Bone marrow (tissue), 2 donors: ENCODE measurements around the gene PTPN2.
"Not testable (repeated sequence)": the region's sequence is repeated elsewhere in the genome, so short reads cannot be mapped to it uniquely, and the experiment has no call there.

Source experiments
- DNase-seq, 2 donors: peaks; one replicate each; lab custom pipeline; 2025; lab: John Stamatoyannopoulos, UW

Gene PTPN2

DNA sequence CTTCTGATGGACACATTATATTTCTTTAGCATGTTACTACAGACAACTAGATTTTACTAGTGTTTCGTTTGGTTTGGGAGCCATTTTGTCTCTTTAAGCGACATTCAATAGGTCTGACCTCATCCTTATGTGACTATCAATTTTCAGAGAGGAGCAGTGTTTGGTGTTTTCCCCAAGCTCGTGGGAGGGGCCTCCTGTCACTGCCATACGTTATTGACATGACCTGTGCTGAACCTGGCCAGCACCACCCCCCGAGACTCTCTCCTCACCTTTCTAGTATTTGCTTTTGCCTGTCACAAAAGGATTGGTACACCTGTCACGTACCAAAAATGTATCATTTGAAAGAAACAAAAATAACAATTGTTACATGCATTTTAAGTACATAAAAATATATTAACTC lies 111.9 kb downstream of the PTPN2 start:
- no peak for DNase-seq

DNA sequence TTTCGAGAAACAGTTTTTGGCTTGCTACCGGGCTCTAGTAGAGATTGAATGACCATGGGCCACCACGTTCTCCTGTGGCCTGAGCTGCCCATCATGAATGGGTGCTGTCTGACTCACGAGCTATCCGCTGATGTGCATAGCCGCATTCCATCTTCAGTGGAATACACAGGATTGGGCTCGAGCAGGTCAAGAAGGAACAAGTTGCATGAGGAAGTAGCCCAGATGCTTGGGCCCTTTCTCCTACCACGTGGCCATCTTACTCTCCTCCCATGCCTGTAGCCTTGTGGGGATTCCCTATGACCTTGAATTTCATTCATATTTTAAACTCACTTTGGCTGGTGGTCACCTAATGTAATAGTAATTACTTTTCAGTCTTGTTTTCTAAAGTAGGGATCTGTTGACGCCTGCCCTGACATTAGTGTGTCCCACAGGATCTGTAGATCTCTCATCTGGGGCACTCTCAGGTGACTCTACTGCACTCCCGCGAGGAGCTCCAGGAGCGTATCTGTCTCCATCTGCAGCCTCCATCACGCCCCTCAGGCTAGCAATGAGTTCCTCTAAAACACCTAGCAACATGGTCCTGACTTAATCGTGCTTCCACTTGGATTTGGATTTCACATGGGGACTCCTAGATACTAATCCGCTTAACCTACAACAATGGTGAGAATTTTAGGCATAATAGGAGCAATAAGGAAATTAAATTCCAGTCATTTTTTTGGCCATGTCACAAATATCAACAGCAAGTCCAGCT lies 113.4 kb downstream of the PTPN2 start:
- no peak for DNase-seq

DNA sequence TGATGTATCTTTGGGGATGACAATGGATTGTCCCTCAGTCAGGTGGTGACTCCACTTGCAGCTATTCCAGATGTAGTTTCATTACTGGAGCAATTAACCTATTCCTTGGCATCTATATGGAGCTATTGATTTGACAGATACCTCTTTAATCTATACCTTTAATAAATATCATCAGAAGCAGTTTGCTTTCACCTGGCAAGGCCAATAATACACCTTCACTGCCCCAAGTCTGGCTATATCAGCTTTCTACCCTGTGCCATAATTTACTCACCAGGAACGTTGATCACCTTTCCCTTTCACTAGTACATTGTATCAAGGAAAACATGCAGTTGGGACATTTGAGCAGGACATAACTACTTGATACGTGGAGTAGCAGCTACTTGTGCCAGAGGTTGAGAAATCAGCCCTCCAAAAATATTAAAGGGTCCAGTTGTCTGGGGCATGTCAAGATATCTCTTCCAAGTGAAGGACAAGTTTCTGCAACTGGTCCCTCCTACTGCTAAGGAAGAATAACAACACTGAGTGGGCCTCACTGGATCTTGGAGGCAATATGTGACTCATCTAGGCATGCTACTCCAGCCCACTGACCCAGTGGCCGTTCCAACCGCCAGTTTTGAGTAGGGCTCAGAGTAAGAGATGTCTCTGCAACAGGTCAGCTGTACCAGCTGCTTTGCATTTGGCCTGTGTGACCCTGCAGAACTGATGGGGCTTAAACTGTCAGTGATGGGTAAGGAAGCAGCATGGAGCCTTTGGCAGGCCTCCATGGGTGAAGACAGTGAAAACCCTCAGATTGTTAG lies 114.2 kb downstream of the PTPN2 start:
- no peak for DNase-seq

DNA sequence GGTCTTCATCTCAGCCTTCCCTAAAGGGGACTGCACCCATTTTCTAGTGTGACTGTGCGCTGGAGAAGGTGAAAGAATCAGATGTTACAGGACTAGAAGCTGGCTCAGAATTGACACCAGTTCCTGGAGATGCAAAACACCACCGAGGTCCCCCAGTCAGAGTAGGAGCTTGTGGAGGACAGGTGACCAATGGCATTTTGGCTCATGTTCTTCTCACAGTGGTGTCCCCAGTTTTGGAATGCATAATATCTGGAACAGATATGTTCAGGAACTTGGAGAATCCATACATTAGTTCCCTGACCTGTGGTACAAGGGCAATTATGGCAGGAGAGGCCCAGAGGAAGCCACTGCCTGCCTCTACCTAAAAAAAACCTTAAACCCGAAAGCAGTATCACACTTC lies 114.9 kb downstream of the PTPN2 start:
- no peak for DNase-seq

DNA sequence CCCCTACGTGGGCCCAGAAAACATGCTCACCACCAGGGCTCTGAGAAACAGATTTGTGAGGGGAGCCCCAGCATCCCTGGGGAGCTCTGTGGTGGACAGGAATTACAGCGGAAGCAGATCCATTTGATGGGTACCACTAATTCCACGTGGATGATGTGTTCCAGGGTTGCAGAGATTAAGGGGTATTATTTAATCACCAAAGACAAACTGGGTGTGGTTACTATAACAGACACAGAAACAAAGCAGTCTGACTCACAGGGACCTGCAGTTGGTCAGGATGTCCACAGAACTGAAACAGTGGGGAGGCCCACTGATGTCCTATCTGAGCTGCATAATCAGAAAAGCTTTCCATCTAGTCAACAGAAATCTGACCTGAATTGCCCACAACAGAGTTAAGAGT lies 115.4 kb downstream of the PTPN2 start:
- no peak for DNase-seq

DNA sequence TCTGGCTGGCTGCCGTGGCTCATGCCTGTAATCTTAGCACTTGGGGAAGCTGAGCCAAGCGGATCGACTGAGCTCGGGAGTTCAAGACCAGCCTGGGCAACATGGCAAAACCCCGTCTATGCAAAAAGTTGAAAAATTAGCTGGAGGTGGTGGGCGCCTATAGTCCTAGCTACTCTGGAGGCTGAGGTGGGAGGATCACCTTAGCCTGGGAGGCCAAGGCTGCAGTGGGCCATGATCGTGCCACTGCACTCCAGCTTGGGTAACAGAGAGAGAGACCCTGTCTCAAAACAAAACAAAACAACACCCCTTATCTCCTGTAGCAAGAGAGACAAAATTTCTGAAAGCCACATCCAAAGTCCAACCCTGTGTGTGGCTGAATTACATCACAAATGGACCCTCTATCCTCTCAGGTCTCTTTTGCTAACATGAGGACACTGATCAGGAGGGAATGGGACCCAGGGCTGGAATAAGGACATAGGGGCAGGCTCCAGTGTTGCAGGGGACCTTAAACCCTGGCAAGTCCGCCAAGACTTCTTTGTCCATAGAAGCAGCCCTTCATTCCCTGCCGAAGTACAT lies 116.4 kb downstream of the PTPN2 start:
- DNase-seq = no peak

DNA sequence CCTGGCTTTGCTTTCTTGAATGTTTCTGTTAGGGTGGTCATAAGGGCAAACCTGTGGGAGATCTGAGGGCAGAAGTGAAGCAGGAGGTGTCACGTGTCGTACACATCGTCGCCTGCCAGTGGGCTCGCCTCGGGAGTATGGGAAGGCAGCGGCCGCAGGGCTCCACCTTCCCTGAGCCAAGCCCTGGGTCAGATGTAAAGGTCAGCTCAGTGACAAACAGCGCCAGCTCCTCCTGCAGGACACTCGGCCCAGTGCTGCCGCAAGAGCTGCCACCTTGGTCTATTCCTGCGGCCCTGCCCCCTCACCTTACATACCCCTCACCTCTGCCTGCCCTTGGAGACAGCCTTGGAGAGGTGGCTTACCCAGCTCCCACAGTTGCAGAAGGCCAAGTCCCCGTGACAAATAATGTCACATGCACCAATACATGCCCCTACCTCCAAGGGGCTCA lies 117.0 kb downstream of the PTPN2 start:
- no peak for DNase-seq

DNA sequence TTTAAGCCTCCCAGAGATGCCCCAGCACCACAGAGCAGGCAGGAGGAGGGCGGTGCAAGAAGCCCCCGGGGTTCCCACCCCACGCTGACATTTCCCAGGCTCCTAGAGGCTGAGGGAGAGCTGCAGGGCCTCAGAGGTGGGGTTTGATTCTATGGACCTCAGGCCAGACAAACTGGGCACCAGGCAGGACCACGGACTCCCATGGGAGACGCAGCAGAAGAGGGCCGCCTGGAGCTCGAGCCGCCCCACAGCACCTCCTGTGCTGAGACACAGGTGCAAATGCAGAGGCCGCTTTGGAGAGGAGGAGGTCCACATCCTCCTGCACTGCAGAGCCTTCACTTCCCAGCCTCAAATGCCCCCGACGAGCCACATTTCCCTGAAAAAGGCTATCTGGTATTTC lies 118.5 kb downstream of the PTPN2 start:
- DNase-seq = no peak

DNA sequence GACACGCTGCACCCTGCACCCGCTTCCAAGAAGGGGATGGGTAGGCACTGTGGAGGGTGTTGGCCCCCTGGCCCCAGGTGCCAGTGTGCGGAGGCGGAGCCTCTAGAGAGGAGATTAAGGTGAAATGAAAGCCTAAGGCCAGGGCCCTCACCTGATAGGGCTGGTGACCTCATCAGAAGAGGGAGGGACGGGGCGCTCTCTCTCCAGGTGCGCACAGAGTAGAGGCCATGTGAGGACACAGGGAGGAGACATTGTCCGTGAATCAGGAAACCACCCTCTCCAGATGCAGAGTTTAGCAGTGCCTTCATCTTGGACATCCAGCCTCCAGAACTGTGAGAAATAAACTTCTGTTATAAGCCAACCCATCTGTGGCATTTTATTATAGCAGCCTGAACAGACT lies 118.9 kb downstream of the PTPN2 start:
- no peak for DNase-seq

DNA sequence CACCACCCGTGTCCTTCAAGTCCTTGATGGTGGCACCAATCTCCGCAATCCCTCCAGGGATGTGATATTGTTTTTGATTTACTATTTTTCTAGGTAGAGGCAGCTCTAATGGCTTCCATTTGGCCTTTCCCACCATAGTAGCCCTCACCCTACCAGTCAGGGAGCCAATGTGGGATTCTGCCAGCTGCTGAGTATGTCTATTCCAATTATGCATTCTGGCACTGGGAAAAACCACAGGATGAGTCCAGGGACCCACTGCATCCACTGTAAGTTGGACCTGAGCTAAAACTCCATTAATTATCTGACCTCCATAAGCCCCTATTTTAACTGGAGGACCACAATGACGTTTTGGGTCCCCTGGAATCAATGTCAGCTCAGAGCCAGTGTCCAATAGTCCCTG lies 125.5 kb downstream of the PTPN2 start:
- DNase-seq = not testable (repeated sequence)

DNA sequence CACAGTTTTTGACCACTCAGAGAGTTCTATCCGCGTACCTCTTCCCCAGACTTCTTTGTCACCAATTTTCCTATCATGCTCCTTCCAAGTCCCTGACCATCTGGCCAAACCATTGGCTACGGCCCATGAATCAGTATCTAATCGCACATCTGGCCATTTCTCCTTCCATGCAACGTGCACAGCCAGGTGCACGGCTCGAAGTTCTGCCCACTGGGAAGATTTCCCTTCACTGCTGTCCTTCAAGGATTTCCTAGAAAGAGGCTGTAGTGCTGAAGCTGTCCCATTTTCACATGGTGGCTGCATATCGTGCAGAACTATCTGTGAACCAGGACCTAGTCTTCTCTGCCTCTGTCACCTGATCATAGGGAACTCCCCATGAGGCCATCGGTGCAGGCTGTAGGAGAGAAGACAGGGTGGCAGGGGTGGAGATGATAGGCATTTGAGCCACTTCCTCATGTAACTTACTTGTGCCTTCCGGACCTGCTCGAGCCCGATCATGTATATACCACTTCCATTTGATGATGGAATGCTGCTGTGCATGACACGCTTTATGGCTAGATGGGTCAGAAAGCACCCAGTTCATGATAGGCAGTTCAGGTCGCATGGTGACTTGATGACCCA lies 127.3 kb downstream of the PTPN2 start:
- not testable (repeated sequence) for DNase-seq

DNA sequence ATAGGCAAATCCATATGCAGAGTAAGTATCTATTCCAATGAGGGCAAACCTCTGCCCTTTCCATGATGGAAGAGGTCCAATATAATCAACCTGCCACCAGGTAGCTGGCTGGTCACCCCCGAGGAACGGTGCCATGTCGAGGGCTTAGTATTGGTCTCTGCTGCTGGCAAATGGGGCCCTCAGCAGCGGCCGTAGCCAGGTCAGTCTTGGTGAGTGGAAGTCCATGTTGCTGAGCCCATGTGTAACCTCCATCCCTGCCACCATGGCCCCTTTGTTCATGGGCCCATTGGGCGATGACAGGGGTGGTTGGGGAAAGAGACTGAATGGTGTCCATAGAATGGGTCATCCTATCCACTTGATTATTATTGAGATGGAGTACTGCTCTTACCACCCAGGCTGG lies 128.4 kb downstream of the PTPN2 start:
- not testable (repeated sequence) for DNase-seq

DNA sequence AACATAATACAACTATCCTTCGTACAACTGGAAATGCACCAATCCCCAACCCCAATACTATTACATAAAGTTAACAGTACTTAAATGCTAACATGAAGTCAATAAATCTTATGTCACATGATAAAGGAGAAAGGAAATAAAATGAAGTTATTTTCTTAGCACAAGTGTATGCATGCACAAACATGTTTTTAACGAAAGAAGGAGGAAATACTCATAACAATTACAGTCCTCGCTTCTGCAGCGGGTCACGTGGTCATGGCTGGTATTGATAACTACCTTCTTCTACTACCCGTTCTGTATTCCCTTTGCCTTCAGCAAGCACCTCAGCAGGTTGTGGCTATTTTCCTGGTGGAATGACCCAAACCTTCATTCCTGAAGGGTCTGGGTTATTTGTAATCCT lies 129.5 kb downstream of the PTPN2 start:
- DNase-seq = no peak

DNA sequence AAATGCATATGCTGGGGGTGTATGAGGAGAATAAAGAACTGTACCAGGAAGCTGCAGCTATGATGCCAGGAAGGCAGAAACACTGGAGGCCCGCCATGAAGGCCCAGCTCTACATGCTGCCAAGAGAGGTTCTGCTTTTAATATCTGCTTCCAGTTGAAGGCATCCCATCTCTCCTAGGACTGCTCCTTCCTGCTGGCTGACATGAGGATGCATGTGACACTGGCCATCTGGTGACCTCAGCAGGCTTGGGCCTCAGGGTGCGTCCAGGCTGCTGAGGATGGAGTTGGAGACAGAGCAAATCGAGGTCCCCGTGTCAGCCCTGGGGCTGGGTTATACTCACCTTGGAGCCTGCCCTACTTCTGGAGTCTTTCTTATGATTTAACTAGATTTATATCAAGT lies 132.1 kb downstream of the PTPN2 start:
- no peak for DNase-seq

DNA sequence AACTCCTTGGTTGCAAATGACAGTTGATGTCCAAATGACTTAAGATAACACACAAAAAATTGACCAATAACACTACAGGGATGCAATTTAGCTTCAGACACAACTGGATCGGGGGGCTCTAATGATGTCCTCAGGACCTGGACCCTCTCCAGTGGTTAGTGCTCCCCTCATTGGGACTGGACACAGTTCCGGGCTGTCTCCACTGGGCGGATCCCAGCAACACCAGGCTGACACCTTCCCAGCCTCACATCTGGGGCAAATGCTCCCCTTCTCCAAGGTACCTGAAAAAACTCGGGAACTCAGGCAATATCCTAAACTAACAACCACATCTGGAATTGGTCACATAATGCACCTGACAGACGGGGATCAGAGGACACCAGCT lies 132.5 kb downstream of the PTPN2 start:
- DNase-seq = no peak

DNA sequence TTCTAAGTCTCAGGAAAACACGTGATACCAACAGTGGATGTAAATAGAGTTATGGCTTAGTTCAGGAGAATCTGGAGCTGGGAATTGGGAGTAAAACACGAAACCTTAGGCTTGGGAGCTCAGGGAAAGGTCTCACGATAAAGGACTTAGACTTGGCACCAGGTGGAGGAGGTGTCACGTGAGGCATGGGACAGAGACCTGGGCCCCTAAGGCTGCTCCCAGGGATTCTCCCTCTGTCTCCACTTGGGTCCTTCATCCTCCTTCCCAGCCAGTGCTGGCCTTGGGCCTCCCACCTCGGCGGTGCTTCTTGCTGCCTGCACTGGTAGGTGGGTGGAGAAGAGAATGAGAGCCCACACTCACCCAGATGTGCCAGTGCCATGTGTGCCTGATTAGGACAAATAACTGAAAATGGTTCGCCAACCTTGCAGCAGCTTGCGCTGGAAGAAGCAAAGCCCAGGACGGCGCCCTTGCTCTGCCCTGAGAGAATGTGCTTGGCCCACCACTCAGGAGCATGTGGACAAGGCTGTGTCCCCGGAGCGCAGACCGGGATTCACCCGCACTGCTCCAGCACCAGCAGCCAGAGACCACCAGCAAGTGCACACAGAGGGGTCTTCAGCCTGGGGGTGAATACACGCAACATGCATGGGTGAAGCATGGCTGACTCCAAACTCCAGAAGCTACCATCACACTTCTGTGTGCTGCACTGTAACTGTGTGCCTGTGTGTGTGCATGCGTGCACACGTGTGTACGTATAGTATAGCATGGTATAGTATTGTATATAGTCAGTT lies 133.1 kb downstream of the PTPN2 start:
- no peak for DNase-seq

DNA sequence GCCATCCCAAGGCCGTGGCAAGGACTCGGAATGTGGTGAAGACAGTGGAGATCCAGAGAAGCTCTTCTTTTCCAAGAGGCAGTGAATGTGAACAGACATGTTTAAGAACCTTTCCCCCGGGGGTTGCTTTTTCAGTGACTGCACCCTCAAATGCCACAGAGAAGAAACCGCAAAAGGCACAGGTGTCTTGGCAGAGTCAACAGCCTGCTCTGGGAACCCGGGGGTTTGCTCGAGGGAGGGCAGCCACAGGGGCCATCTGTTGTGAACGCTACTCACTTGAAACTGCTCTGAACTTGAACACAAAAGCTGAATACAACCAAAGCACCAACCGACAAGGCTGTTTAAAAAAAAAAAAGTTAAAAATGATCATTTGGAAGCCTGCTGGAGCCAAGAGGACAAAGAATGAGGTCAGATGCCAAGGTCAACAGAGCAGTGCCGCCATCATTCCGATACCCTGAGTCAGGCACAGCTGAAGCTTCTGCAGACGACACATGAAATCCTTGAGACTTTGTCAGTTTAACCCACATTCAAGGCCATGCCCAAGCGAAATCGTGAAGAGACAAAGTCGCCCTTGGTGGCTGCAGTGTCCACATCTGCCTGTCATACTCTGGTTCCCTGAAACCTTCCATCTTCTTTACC lies 133.8 kb downstream of the PTPN2 start:
- no peak for DNase-seq

DNA sequence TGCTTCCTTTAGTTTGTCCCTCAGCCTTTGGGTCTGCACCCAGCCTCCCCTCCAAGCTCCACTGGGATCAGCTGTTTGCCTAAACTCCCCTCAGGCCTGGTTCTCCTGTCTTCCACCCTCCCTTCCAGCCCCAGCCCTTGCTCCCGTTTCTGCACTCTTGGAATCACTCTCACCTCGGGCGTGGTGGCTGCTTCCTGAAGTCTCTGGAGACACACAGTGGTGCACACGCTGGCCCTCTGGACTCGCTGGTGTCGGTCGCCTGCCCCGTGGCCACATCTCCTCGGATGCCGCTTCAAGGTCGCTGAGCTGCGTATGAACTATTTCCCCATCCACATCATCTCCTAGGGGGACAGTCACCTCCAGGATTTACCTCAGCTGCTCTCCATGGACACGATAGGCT lies 134.9 kb downstream of the PTPN2 start:
- no peak for DNase-seq

DNA sequence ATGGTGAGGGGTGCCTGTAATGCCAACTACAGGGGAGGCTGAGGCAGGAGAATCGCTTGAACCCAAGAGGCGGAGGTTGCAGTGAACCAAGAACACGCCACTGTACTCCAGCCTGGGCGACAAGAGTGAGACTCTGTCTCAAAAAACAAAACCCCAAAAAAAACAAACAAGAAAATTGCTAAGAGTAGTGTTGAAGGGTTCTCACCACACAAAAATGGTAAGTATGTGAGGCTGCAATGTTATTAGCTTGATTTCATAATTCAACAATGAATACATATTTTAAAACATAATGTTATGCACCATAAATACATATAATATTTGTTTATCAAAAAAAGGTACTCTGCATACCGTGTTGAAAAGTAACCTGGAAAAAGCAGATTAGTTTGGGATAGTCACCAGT lies 135.4 kb downstream of the PTPN2 start:
- no peak for DNase-seq

DNA sequence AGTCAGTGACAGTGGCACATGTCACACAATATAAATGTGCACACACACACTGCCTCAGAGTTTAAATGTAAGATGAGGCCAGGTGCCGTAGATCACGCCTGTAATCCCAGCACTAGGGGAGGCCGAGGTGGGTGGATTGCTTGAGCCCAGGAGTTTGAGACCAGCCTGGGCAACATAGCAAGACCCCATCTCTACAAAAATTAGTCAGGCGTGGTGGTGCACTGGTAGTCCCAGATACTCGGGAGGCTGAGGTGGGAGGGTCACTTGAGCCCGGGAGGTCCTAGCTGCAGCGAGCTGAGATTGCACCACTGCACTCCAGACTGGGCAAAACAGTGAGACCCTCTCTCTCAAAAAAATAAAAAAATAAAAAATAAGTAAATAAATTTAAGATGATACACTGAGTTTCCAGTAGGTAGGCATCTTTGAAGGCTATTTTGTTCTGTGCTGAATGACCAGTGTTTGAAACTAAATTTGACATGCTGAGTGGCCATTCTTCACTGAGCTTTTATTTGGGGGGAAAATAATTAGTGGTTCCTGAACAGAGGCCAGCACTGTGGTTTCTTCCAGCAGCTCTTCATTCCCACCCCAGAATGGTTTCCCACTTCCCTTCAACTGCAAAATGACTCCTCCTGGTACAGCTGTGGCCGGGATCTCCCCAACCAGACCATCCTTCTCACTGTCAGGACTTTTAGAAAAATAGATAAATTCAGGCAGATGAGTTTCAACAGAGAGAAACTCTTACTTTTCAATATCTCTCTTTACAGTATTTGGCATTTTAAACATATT lies 136.3 kb downstream of the PTPN2 start:
- no peak for DNase-seq
